OCI-LY3 (cell line): ENCODE measurements around the gene HIPK2.
A peak's percentile ranks its signal among the peaks of the same experiment; 100 is the strongest.

Experiments
- EZH2phosphoT487 ChIP-seq: fragments of 200-600 bp; shearing (Covaris generic); IDR thresholded peaks from 2 replicates; pipeline ENCODE4 v1.6.1; 2018; ENCODE audit warnings: antibody characterized with exemption, mixed run types, low read depth
- TF ChIP-seq, protein P1 (sequence below): fragments of 200-600, 300-600 bp; sonication (generic); IDR thresholded peaks from 2 replicates; pipeline ENCODE4 v1.5.1; 2014; ENCODE audit warnings: antibody characterized with exemption, low read length, low read depth

DNA sequence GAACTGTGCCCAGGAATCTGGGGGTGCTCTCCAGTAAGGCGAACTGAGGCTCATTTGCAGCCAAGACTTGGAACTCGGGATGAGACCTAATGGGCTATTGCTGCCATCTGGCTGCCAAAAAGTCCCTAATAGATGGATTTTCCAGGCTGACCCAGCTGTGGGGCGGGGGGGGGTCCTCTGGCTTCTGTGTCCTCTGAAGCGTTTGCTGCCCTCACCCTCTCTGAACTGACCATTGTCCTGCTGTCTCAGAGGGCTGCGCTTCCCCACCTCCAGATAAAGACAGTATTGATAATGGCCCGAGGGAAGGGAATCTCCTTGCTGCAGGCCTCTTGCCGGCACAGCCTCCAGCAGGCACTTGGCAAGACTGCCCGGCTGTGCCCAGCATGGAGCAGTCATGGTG, 207.7 kb downstream of the HIPK2 start:
- TF ChIP-seq, protein P1, sequence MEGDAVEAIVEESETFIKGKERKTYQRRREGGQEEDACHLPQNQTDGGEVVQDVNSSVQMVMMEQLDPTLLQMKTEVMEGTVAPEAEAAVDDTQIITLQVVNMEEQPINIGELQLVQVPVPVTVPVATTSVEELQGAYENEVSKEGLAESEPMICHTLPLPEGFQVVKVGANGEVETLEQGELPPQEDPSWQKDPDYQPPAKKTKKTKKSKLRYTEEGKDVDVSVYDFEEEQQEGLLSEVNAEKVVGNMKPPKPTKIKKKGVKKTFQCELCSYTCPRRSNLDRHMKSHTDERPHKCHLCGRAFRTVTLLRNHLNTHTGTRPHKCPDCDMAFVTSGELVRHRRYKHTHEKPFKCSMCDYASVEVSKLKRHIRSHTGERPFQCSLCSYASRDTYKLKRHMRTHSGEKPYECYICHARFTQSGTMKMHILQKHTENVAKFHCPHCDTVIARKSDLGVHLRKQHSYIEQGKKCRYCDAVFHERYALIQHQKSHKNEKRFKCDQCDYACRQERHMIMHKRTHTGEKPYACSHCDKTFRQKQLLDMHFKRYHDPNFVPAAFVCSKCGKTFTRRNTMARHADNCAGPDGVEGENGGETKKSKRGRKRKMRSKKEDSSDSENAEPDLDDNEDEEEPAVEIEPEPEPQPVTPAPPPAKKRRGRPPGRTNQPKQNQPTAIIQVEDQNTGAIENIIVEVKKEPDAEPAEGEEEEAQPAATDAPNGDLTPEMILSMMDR = peak; percentile 22; the same call in 1 of the 2 replicates
- no peak for TF ChIP-seq EZH2phosphoT487
